ENCODE data around the gene BIK.

DNA sequence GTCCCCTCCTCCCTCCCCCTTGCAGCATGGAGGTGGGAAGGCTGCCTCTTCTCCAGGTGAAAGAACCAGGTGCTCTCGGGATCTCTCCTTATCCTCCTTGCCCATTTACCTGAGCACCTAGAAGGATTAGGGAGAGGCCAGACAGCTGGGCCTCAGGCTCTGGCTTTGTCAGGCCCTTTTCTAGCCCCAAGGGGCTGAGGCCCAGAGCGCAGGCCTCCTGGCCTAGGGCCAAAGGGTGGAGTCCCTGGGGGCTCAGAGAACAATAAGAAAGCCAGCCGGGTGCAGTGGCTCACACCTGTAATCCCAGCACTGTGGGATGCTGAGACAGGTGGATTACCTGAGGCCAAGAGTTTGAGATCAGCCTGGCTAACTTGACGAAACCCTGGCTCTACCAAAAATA lies 16.0 kb upstream of the BIK start:
- TF ChIP-seq POLR2A (IDR thresholded peaks at IDR 0.05), result no peak
- TF ChIP-seq, protein P1, sequence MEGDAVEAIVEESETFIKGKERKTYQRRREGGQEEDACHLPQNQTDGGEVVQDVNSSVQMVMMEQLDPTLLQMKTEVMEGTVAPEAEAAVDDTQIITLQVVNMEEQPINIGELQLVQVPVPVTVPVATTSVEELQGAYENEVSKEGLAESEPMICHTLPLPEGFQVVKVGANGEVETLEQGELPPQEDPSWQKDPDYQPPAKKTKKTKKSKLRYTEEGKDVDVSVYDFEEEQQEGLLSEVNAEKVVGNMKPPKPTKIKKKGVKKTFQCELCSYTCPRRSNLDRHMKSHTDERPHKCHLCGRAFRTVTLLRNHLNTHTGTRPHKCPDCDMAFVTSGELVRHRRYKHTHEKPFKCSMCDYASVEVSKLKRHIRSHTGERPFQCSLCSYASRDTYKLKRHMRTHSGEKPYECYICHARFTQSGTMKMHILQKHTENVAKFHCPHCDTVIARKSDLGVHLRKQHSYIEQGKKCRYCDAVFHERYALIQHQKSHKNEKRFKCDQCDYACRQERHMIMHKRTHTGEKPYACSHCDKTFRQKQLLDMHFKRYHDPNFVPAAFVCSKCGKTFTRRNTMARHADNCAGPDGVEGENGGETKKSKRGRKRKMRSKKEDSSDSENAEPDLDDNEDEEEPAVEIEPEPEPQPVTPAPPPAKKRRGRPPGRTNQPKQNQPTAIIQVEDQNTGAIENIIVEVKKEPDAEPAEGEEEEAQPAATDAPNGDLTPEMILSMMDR (IDR thresholded peaks at IDR 0.05), result no peak
